ENCODE results near the gene COL24A1. TPM values are rescaled to one million over a fixed set of nuclear protein-coding genes. Genes with fewer than 3 reads are reported as not detected.
"Not testable (repeated sequence)": the region's sequence is repeated elsewhere in the genome, so short reads cannot be mapped to it uniquely, and the experiment has no call there.

The COL24A1 gene
- total RNA-seq, 2 donors from 2014 or later: 1.4 to 1.5 TPM

DNA sequence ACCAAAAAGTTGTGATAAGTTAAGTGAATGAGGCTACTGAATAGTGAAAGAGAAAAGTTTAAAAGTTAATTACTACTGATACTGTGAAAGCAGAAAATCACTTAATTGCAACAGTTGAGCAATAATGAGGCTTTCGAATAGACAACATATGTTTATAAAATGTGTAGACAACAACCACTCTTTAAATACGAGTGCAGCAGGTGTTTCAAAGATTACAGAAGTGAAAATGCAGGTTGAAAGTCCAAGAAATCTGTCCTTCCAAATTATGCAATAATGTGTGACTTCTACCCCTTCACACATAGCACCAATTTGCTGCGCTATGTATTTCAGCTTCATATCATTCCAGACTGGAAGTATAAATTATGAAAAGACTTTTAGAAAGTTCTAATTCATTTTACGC, 213.0 kb downstream of the COL24A1 start:
- no peak for ATAC-seq
- intact Hi-C loops (cut with DNase I): no loop called here
- no peak for DNase-seq

DNA sequence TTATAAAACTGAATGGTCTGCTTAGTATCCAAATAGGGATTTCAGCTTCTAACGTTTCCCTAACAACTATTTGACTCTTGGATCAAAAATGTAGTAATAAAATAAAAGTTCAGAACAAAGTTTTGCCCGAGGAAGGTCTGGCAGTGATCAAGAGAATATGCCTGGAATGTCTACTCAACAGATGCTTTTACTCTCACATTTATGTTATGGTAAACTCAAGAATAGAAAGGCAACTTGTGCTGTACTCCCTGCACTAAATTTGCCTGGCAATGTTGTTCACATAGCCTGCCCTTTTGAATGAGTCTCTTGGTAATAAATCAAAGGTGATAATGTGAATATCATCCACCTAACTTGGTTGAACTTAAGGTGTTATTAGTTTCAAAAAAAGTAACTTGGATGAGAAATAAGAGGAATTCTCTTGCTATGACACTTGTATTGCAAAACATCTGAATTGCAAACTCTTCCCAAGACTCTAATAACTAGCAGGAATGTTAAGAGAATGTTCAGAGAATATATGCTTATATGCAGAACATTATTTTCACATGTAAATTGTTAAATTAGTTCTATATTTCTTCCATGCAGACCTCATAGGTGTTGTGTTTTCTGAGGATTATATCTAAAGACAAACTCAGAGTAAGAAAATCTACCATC, 215.8 kb downstream of the COL24A1 start:
- intact Hi-C loops (cut with DNase I): no loop called here
- ATAC-seq (no peak), DNase-seq (no peak)

DNA sequence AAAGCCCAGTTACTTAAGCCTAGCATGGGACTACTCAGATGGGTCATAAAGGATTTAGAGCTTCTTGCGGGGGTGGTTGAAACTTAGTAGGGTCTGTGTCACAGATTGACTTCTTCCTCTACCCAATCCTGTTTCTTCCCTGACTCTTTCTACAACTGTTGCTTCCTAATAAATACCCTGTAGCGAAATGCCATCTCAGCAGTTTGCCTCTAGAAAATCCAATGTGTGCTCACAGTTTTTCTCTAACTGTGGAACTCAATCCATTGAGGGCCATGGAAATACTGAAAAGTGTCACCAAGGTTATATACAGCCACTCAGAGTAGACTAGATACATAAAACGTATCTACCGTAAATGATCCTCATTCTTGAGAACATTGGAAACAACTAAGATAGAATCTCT, 217.7 kb downstream of the COL24A1 start:
- no peak for ATAC-seq
- intact Hi-C loops (cut with DNase I): no loop called here
- DNase-seq: no peak

DNA sequence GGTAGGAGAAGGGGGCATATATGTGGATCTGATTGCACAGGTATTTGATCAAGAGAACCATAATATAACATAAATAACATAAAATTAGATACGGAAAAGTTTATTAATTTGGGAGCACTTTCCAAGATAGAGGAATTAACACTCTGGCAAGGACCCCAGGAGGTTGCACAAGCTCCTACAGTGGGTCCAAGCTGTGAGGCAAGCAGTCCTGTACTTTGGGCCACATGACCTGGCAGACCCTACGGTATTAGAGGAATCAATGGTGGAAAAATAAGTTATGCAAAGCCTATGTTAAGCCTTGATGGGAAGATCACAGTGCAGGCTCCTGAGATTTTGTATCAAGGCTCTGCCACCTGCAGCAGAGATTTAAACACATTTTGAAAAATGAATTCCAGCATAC, 220.1 kb downstream of the COL24A1 start:
- intact Hi-C loops (cut with DNase I): no loop called here
- peak; percentile 52 for DNase-seq
- peak in 1 of 2 donors; percentile 91 for ATAC-seq

DNA sequence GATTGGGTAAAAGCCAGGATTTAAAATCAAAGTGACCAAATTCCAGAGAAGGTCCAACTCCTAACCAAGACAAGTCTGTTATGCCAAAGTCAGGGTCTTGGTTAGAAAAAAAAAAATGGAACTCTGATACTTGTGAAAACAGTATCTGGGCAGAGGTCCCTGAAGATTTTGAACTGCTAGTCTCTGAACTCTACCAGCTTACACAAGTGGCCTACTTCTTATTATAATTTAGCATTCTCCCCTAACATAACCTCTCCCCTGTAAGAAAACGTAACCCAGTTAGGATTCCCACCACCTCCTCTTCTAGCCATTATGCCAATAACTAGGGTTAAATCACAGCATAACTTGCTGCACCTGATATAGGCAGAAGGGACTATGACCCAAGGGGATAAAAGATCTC, 220.5 kb downstream of the COL24A1 start:
- ATAC-seq (peak in 1 of 2 donors; percentile 54), DNase-seq (no peak)
- intact Hi-C loops (cut with DNase I): no loop called here

DNA sequence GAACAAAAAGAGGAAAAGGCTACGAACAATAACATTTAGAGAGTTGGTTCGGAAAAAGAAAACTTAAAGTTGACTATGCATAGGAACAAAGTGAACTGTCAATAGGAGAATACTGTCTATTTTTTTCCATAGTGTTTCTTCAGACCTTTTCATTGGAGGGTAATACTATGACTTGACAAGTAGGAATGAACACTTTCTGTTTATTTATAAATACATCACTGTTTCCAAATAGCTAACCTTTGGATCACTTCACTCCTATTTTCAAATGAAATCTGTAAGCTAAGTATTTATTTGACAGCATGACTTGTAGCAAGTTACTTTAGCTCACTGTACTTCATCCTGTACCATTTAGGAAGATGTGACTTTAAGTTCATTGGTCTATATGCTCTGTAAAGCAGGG, 221.3 kb downstream of the COL24A1 start:
- no peak for DNase-seq
- no peak for ATAC-seq

DNA sequence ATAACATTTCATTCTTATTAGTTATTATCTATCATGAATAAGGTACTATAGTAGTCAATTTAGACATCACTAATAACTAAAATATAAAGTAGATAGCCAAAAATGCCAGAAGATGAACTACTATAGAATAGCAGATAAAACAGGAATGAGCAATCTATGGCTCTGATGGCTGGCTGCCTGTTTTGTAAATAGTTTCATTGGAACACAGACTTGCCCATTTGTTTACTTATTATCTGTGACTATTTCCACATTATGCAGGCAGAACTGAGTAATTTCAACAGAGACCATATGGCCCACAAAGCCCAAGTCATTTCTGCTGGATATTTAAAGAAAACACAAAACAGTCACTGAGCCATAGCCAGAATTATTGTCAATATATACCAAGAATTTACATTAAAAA, 222.1 kb downstream of the COL24A1 start:
- no peak for ATAC-seq
- no peak for DNase-seq
- intact Hi-C loops (cut with DNase I): no loop called here

More for the DNA sequence above, 221.3 kb downstream of the COL24A1 start:
- intact Hi-C loops (cut with DNase I): no loop called here

DNA sequence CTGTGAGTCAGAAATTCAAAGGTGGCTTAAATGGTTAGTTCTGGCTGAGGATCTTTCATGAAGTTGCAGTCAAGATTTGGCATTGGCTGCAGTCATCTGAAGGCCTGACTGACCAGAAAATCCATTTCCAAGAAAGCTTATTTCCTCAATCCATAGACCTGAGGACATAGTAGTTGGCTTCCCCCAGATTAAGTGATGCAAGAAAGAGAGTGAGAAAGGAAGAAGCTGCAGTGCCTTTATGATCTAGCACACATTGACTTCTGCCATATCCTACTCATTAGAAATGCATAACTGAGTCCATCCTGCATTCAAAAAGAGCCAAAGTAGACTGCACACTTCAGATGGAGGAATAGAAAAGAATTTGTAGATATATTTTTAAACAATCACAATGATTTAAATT, 222.6 kb downstream of the COL24A1 start:
- DNase-seq: no peak
- intact Hi-C loops (cut with DNase I): no loop called here
- ATAC-seq: peak; percentile 25 to 44

DNA sequence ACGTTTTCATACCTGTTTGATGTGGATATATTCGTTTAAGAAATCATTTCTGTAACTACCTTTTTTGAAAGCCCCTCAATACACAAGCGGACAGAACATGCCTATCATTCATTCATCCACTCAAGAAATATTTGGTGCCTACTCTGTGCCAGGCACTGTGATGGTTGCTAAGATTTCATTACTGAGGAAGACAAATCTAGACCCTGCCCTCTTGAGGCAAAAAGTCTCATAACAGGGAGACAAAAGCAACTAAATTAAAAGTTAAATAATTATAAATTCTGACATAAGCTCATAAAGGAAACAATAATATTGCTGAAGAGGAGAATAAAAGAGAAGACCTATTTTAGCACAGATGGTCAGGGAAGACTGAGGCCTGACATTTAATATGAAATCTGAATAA, 244.8 kb downstream of the COL24A1 start:
- intact Hi-C loops (cut with DNase I): no loop called here
- no peak for ATAC-seq
- DNase-seq: no peak

DNA sequence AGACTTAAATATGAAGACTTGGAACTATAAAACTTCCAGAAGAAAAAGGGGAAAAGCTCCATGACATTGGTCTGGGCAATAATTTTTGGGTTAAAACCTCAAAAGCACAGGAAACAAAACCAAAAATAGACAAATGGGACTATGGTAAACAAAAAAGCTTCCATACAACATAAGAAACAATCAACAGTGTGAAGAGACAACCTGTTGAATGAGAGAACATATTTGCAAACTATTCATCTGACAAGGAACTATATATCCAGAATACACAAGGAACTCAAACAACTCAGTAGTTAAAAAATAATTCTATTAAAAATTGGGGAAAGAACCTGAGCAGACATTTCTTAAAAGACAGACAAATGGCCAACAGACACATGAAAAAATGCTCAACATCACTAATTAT, 255.7 kb downstream of the COL24A1 start:
- ATAC-seq: no peak
- intact Hi-C loops (cut with DNase I): no loop called here

DNA sequence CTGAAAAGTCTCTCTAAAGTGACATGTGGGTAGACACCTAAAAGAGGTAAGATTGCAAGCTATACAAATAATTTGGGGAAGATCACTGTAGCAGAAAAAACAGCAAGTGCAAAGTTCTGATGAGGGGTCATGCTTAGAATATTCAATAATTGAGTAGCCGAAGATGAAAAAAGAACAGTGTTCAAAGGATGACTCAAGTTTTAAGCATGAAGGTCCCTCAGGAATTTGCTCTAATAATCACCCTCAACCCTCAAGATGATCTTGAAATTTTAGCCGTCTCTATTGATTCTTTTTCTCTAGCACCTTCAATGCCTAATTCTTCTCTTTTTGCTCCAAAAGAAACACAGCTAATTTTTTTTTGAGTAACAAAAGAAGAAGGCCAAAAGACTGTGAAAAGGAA, 257.7 kb downstream of the COL24A1 start:
- no peak for ATAC-seq
- no peak for DNase-seq
- intact Hi-C loops (cut with DNase I): no loop called here

More for the DNA sequence above, 255.7 kb downstream of the COL24A1 start:
- DNase-seq: no peak

DNA sequence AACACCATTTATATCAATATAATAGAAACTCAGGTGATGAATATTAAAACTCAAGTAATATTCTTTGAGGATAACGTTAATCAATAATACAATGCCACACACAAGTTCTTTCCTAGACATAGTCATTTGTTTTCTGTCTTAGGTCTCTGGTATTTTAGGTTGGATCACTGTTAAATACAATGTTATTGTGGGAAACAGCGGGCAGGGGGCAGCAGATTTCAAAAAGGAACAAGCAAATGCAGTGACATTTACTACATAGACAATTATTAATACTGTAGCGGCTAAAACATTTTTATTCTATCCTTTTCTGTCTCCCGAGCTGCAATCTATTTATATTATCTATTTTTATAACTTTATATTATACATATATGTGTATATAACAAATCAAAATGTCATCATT, 261.9 kb downstream of the COL24A1 start:
- peak; percentile 19 for DNase-seq
- intact Hi-C loops (cut with DNase I): no loop called here

DNA sequence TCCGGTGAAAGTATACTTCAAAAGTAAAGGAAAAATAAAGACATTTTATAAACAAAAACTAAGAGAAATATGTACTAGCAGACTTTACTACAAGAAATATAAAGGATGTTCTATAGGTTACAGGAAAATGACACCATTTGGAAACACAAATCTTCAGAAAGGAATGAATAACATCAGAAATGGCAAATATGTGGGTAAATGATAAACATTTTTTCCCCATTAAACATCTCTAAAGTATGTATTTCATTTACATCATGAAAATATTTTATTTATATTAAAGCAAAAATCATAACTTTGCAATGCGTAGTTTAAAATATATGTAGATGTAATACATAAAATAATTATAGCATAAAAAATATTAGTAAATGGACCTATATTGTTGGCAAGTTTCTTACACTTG, 264.2 kb downstream of the COL24A1 start:
- intact Hi-C loops (cut with DNase I): no loop called here
- no peak for ATAC-seq

More for the DNA sequence above, 261.9 kb downstream of the COL24A1 start:
- no peak for ATAC-seq

DNA sequence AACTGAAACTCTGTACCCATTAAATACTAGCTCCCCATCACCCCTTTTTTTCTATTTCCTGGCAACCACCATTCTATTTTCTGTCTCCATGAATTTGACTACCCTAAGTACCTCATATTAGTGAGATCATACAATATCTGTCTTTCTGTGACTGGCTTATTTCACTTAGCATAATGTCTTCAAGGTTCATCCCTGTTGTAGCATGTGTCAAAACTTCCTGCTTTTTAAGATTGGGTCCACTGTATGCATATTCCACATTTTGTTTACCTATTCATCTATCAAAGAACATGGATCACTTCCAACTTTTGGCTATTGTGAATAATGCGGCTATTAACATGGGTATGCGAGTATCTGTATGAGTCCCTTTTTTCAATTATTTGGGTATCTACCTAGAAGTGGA, 266.7 kb downstream of the COL24A1 start:
- ATAC-seq (no peak), DNase-seq (no peak)
- intact Hi-C loops (cut with DNase I): no loop called here

More for the DNA sequence above, 264.2 kb downstream of the COL24A1 start:
- no peak for DNase-seq

DNA sequence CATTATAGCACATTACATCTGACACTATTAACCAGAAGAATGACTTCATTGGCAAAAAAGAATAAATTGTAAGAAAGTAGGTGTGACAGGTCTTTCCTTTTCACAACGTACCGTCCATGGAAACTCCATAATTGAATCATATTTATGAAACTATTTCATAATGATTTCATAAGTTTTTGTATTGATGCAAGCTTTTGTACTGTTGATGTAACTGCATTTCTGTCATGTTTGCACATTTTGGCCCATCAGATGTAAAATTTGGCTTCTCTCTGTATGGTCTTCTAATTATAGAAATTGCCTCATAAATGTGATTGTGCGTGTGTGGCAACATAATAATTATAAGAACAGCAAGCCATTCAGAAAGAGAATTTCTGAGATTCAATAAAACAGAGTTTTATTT, 267.7 kb downstream of the COL24A1 start:
- DNase-seq (no peak), ATAC-seq (no peak)
- intact Hi-C loops (cut with DNase I): no loop called here

DNA sequence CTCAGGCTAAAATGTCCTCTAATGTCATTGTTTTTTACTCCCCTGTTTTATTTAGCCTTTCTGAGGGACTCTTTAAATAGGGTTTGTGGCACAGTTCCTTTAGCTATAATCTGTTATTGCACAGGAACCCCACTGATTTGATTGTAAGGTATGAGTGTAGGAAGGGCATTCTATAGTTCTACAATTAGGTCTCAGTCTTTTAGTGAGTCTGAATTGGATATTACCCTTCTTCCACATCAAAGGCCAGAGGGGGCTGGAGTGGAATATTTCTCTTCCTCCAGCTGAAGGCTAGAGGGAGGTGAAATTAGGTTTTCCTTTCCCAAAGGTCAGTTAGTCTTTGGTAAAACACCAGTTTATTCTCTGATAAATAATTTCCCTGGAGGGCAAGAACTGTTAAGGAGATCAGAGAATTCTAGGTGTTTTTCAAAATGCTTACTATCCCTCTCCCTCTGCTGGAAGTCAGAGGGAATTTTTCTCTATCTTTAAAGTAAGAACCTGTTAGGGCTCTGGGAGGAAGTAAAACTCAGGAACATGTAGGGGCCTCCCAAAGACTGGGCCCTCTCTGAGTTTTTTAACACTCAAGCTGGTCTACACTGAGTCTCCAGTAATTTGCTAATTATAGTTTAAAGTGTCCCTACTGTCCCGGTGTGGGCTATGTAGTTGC, 272.1 kb downstream of the COL24A1 start:
- intact Hi-C loops (cut with DNase I): no loop called here
- DNase-seq (no peak), ATAC-seq (no peak)

DNA sequence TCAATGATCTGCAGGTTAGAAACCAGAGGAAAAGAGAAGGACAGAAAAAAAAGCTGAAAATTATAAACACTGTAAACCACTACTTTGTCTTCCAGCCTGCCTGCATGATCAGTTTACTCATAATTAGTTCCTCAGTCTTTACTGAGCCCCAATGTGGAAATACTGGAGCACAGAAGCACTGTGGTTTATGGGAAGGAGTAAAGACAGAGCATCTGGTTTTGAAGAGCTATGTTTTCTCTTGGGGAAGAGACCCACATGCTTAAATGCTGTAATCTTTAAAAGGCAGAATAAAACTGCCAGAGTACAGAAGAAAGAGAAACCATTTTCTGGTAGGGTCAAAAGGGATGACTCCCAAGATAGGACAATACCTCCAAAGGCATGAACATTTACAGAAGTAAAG, 289.4 kb downstream of the COL24A1 start:
- no peak for ATAC-seq
- intact Hi-C loops (cut with DNase I): no loop called here
- no peak for DNase-seq

DNA sequence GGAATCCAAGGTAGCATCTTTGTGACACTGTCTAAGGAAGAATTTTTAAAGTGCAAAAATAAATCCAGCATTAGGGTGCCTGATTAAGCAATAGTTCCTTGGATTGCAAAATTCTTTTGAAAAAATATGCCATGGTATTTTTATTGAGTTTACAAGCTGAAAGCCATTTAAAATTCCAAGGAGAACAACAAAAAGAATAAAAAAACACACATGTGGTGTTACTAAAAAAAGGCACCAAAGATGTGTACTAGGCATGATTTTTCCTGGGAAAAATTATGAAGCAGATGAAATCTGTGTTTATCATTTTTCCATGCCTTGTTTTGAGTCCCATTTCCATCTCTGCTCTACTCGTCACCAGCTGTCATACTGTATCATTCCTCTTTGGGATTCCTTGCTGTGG, 291.4 kb downstream of the COL24A1 start:
- intact Hi-C loops (cut with DNase I): no loop called here
- no peak for ATAC-seq

DNA sequence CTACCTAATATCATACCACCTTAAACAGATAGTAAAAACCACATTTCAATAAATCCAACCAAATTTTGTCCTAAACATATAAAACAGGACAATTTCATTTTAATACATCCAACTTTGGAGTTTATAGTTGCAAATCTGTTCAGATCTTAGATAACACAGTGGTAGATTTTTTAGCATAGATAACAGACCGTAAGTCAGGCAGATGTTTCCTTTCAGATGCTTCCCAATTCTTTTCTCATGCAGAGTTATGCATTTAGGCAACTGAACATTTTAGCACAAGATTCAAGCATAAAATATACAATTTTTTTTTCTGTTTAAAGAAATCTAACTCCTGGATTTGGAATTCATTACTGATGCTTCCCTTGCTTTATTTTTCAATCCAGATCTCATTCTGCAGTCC, 291.8 kb downstream of the COL24A1 start:
- intact Hi-C loops (cut with DNase I): no loop called here
- DNase-seq (no peak), ATAC-seq (no peak)

More for the DNA sequence above, 291.4 kb downstream of the COL24A1 start:
- DNase-seq: no peak

DNA sequence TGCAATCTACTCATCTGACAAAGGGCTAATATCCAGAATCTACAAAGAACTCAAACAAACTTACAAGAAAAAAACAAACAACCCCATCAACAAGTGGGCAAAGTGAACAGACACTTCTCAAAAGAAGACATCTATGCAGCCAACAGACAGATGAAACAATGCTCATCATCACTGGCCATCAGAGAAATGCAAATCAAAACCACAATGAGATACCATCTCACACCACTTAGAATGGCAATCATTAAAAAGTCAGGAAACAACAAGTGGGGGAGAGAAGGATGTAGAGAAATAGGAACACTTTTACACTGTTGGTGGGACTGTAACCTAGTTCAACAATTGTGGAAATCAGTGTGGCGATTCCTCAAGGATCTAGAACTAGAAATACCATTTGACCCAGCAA, 292.9 kb downstream of the COL24A1 start:
- ATAC-seq; intact Hi-C loops (cut with DNase I); DNase-seq: not testable (repeated sequence)

DNA sequence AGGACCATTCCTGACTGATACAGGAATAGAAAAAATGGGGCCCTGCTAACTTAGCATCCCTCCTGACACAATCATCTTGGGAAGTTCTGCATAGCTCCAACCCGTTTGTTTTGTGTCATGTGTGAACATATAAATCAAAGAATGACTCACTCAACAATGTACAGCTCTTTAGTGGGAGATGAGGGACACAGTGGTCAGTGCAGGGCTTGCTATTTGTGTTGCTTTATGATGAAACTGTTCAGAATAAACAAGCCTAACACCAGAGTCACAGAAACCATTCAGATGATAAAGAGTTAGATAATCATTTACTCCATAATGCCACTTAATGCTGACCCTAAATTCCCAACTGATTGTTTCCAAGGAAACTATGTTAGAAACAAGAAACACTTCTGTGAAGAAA, 294.1 kb downstream of the COL24A1 start:
- ATAC-seq (no peak), DNase-seq (no peak)
- intact Hi-C loops (cut with DNase I): no loop called here

All from left cardiac atrium (tissue), 4 donors.